Thyroid gland (tissue), 4 donors: ENCODE data around the gene MAGI2. TPM values are rescaled to one million over a fixed set of nuclear protein-coding genes. Genes with fewer than 3 reads are reported as not detected.

ENCODE experiments used
- DNase-seq, 2 donors: peaks; one replicate each; pipeline ENCODE4 v3.0.0-alpha.2; 2019
- H3K27ac ChIP-seq, 3 donors: fragments of 200-600 bp; sonication (generic); 1 replicate in 2 of 3; 2 replicates in 1 of 3; pipeline ENCODE4 v1.5.1; 2016 to 2019; ENCODE audit warnings: mild to moderate bottlenecking in 1 of 3, moderate library complexity in 1 of 3
- H3K27me3 ChIP-seq: fragments of 200-600 bp; sonication (generic); one replicate; pipeline ENCODE4 v1.5.1; 2019
- H3K36me3 ChIP-seq, 2 donors: fragments of 200-600 bp; sonication (generic); one replicate each; pipeline ENCODE4 v1.5.1; 2016 to 2019
- H3K4me1 ChIP-seq, 2 donors: fragments of 200-600 bp; sonication (generic); one replicate each; pipeline ENCODE4 v1.5.1; 2017 to 2019
- H3K4me3 ChIP-seq, 3 donors: fragments of 200-600 bp; sonication (generic); replicated peaks in 1 of 3; 1 replicate in 2 of 3; 2 replicates in 1 of 3; pipeline ENCODE4 v1.5.1; 2016; ENCODE audit warnings: mild to moderate bottlenecking in 1 of 3
- H3K9me3 ChIP-seq: fragments of 200-600 bp; sonication (generic); one replicate; pipeline ENCODE4 v1.5.1; 2017
- POLR2A ChIP-seq, 2 donors: fragments of 450-650 bp; IDR thresholded peaks; one replicate each; pipeline ENCODE4 v1.6.1; 2017; ENCODE audit warnings: antibody characterized with exemption in 2 of 2, mild to moderate bottlenecking in 2 of 2, moderate library complexity in 1 of 2
- WGBS, 2 donors: methylation state at CpG; one replicate each; pipeline ENCODE4 v1.1.5; 2017; 5-methylcytosine and 5-hydroxymethylcytosine counted together
- intact Hi-C: fragments of 100-400 bp; cut with DNase I; formaldehyde crosslinking; loops from one replicate; pipeline ENCODE4 v1.15.1; 2023
- total RNA-seq, 4 donors: library from RNA; depleted of rRNA; stranded (reverse); fragments of >200 nt; gene quantifications; one replicate each; pipeline ENCODE4 v1.2.3, GENCODE V29; 2016
- TF ChIP-seq, protein P1 (sequence below), 6 experiments: fragments of 200-600 bp in 3 of 6; fragments of 450-650 bp in 3 of 6; sonication (generic) in 3 of 6; IDR thresholded peaks; one replicate each; pipeline ENCODE4 v1.5.1; 2016 to 2019; ENCODE audit warnings: antibody characterized with exemption in 6 of 6, mild to moderate bottlenecking in 2 of 6, inconsistent platforms in 1 of 6, moderate library complexity in 1 of 6

Gene MAGI2
- total RNA-seq, 4 donors from 2014 or later = 20.7 to 31.1 (median 26.0) TPM

DNA sequence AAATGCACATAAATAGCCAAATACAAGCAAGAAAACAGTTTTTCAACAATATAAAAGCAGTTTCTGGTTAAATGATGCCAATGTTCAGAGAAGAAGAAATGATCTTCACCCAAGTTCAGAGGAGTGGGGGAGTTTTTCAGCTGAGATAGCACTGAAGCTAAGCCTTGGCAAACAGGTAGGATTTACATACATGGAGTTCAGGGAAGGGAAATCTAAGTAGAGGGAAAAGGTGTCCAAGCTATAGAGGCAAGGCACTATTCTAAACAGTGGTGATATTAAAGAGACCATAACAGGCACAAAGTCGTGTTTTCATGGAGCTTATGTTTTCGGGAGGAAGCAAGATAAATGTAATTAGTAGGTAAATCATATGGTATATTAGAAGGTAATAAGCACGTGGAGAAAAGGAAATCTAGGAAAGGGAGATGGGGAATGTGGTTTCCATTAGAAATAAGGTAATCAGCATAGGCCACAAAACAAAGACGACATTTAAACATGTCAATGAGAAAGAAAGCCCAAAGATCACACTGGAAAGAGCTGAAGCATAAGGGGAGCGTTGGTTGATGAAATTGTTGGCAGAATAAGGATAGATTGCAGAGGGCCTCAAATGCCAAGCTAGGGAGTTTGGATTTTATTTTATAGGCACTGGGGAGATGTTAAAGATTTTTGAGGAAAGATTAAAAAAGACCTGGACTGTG is 704.3 kb downstream of the MAGI2 start:
- intact Hi-C loops = no loop called here
- TF ChIP-seq, protein P1, sequence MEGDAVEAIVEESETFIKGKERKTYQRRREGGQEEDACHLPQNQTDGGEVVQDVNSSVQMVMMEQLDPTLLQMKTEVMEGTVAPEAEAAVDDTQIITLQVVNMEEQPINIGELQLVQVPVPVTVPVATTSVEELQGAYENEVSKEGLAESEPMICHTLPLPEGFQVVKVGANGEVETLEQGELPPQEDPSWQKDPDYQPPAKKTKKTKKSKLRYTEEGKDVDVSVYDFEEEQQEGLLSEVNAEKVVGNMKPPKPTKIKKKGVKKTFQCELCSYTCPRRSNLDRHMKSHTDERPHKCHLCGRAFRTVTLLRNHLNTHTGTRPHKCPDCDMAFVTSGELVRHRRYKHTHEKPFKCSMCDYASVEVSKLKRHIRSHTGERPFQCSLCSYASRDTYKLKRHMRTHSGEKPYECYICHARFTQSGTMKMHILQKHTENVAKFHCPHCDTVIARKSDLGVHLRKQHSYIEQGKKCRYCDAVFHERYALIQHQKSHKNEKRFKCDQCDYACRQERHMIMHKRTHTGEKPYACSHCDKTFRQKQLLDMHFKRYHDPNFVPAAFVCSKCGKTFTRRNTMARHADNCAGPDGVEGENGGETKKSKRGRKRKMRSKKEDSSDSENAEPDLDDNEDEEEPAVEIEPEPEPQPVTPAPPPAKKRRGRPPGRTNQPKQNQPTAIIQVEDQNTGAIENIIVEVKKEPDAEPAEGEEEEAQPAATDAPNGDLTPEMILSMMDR (IDR thresholded peaks at IDR 0.05) = no peak
- no peak for TF ChIP-seq POLR2A (IDR thresholded peaks at IDR 0.05)
- no peaks in the 10 kb centered on the region for H3K27me3 ChIP-seq
- H3K36me3 ChIP-seq = no peaks in the 10 kb centered on the region
- WGBS, 2 donors = 74% methylated on average over 5 of the region's 5 CpGs
- no peaks in the 10 kb centered on the region for H3K4me1 ChIP-seq
- no peak for DNase-seq
- no peaks in the 10 kb centered on the region for H3K9me3 ChIP-seq
- no peak overlapping the region for H3K4me3 ChIP-seq
- H3K27ac ChIP-seq = no peak overlapping the region

DNA sequence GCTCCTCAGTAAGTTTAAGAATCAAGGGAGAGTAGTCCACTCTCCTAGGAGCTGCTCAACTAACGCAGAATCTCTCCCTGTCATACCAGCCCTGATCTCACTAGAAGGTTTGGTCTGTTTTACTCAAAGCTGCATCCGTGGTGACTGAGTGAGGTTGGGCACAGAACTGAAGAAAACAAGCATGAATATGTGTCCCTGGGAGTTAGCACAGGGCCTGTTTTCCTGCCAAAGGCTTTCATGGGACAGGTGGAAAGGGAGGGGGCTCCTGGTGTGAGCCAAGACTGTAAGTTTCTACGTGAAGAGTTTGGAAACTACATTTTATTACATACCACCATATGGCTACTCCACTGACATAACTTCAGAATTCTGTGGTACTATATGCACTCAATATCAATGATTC is 705.9 kb downstream of the MAGI2 start:
- no peak overlapping the region for H3K27ac ChIP-seq
- DNase-seq = no peak
- 69 to 75% methylated on average over 3 of the region's 3 CpGs for WGBS, 2 donors
- no peak overlapping the region for H3K4me3 ChIP-seq
- no peaks in the 10 kb centered on the region for H3K9me3 ChIP-seq
- no peaks in the 10 kb centered on the region for H3K4me1 ChIP-seq
- H3K36me3 ChIP-seq = no peaks in the 10 kb centered on the region
- no peaks in the 10 kb centered on the region for H3K27me3 ChIP-seq
- TF ChIP-seq POLR2A (IDR thresholded peaks at IDR 0.05) = no peak
- TF ChIP-seq, protein P1 (IDR thresholded peaks at IDR 0.05) = no peak
- intact Hi-C loops = no loop called here

DNA sequence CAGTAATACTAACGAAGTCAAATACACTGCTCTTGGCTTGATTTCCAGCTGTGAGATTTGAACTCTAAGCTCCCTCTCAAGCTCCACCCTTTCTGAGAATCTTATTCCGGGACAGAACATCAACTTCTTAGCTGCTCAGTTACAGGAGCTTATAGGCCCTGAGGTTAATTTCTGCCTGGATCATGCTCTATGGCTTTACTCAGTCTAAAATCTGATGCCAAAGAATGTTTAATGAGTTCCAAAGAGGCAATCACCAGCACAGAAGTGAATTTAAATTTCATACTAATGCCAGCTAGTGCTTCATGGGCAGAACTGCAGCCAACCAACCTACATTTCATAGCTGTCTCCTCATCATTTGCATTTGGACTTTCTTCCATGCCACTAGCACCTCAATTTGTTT is 707.2 kb downstream of the MAGI2 start:
- Histone ChIP-seq H3K4me1 (no peaks in the 10 kb centered on the region), H3K27me3 (no peaks in the 10 kb centered on the region), H3K4me3 (no peak overlapping the region), H3K9me3 (no peaks in the 10 kb centered on the region), H3K36me3 (no peaks in the 10 kb centered on the region), H3K27ac (no peak overlapping the region)
- DNase-seq = no peak
- TF ChIP-seq, protein P1 (IDR thresholded peaks at IDR 0.05) = no peak
- TF ChIP-seq POLR2A (IDR thresholded peaks at IDR 0.05) = no peak
- 74 to 84% methylated on average over 2 of the region's 2 CpGs for WGBS, 2 donors
- intact Hi-C loops = no loop called here

DNA sequence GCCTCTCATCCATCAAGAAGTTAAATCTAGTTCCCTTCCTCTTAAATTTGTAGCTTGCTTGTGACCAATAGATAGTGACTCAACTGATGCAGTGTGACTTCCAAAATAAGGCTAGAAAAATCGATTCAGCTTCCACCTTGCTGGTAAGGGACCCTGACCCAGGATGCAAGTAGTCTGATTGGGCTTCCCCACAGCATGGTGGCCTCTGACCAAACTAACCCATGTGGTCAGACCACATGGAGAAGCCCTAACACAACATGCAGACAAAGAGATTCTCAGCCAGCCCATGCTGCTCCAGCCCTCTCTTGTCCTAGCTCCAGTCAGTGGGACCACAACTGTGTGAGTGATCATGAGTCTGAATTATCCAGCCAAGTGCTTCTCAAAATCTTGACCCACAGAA is 710.8 kb downstream of the MAGI2 start:
- Histone ChIP-seq H3K36me3 (no peaks in the 10 kb centered on the region), H3K4me1 (no peaks in the 10 kb centered on the region), H3K9me3 (no peaks in the 10 kb centered on the region), H3K27me3 (no peaks in the 10 kb centered on the region), H3K4me3 (no peak overlapping the region), H3K27ac (no peak overlapping the region)
- WGBS, 2 donors = 73 to 89% methylated on average over 1 of the region's 1 CpG
- TF ChIP-seq POLR2A (IDR thresholded peaks at IDR 0.05) = no peak
- TF ChIP-seq, protein P1 (IDR thresholded peaks at IDR 0.05) = no peak
- no peak for DNase-seq
- intact Hi-C loops = no loop called here

DNA sequence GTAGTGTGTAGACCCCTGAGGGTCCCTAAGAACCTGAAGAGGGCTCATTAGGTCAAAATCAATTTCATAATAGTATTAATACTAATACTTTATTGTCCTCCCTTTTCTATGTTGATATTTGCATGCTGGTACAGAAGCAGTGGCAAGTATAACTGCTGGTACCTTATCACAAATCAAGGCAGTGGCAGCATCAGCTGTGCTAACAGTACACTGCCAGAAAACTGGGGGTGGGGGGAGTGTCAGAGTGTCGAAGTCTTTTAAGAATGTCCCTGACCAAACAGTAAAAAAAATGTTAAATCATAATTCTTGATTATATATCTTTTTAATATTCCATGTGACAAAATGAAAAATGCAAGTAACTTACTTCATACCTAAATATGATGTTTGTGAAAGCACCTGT is 716.9 kb downstream of the MAGI2 start:
- intact Hi-C loops = no loop called here
- Histone ChIP-seq H3K36me3 (no peaks in the 10 kb centered on the region), H3K27me3 (no peaks in the 10 kb centered on the region), H3K27ac (no peak overlapping the region), H3K9me3 (no peaks in the 10 kb centered on the region), H3K4me1 (no peaks in the 10 kb centered on the region), H3K4me3 (no peak overlapping the region)
- TF ChIP-seq, protein P1 (IDR thresholded peaks at IDR 0.05) = no peak
- TF ChIP-seq POLR2A (IDR thresholded peaks at IDR 0.05) = no peak
- WGBS, 2 donors = 41 to 64% methylated on average over 1 of the region's 1 CpG
- DNase-seq = no peak
